ENCODE data around the gene BABAM2.

GRCh38 chr2:28268386-28268785, 377.9 kb downstream of the BABAM2 start:
- TF ChIP-seq CTCF (IDR thresholded peaks at IDR 0.05) = no peak
- no peak for TF ChIP-seq POLR2A (IDR thresholded peaks at IDR 0.05)

Measured in vagina (tissue), 2 donors.